Right atrium auricular region (tissue), 2 donors: ENCODE measurements around the gene HIVEP2. TPM values are rescaled to one million over a fixed set of nuclear protein-coding genes. Genes with fewer than 3 reads are reported as not detected.

Experiments used
- DNase-seq: peaks from one replicate; pipeline ENCODE4 v3.0.0-alpha.2; 2019; ENCODE audit warnings: low spot score
- H3K27ac ChIP-seq, 2 donors: fragments of 200-600 bp; sonication (generic); 1 replicate in 1 of 2; 2 replicates in 1 of 2; pipeline ENCODE4 v1.5.1; 2016 to 2019
- H3K27me3 ChIP-seq, 2 donors: fragments of 200-600 bp; sonication (generic); one replicate each; pipeline versions ENCODE4 v1.5.1 to v1.6.0; 2017 to 2019
- H3K36me3 ChIP-seq: fragments of 200-600 bp; sonication (generic); one replicate; pipeline ENCODE4 v1.5.1; 2016
- H3K4me1 ChIP-seq, 2 donors: fragments of 200-600 bp; sonication (generic); one replicate each; pipeline versions ENCODE4 v1.5.1 to v1.6.0; 2017 to 2019
- H3K4me3 ChIP-seq, 2 donors: fragments of 200-600 bp; sonication (generic); 1 replicate in 1 of 2; 2 replicates in 1 of 2; pipeline ENCODE4 v1.5.1; 2017 to 2019; ENCODE audit warnings: mild to moderate bottlenecking in 1 of 2, moderate library complexity in 1 of 2
- H3K9me3 ChIP-seq, 2 donors: fragments of 200-600 bp; sonication (generic); one replicate each; pipeline ENCODE4 v1.5.1; 2019
- total RNA-seq, 2 donors: library from RNA; depleted of rRNA; stranded (reverse); fragments of >200 nt; gene quantifications; one replicate each; pipeline ENCODE4 v1.1.0, GENCODE V29; 2016
- TF ChIP-seq, protein P1 (sequence below), 2 donors: fragments of 200-600 bp; sonication (generic); IDR thresholded peaks; one replicate each; pipeline ENCODE4 v1.5.1; 2019; ENCODE audit warnings: antibody characterized with exemption in 2 of 2

HIVEP2 gene
- total RNA-seq, 2 donors from 2014 or later, result 19.2 to 28.6 TPM

DNA sequence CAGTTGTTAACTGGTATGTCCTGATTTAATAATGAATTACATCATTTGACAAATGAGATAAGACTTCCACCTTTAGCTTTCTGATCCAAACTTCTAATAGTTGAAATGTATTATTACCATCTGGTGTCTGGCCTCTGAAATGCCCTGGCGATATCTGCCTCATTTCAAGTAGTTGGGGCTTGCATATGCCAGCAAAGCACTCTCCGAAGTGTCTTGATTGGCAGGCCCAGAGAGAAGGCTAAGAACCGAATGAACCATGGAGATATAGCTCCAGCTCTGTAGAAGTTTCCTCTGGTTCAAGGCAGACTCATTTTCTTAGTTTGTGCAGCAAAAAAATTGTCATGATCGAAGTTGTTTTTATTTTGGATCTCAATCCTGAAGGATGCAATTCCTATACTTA is 13.4 kb upstream of the HIVEP2 start:
- TF ChIP-seq, protein P1, sequence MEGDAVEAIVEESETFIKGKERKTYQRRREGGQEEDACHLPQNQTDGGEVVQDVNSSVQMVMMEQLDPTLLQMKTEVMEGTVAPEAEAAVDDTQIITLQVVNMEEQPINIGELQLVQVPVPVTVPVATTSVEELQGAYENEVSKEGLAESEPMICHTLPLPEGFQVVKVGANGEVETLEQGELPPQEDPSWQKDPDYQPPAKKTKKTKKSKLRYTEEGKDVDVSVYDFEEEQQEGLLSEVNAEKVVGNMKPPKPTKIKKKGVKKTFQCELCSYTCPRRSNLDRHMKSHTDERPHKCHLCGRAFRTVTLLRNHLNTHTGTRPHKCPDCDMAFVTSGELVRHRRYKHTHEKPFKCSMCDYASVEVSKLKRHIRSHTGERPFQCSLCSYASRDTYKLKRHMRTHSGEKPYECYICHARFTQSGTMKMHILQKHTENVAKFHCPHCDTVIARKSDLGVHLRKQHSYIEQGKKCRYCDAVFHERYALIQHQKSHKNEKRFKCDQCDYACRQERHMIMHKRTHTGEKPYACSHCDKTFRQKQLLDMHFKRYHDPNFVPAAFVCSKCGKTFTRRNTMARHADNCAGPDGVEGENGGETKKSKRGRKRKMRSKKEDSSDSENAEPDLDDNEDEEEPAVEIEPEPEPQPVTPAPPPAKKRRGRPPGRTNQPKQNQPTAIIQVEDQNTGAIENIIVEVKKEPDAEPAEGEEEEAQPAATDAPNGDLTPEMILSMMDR (IDR thresholded peaks at IDR 0.05), result no peak
- no peak for DNase-seq
- H3K36me3 ChIP-seq, result no peaks in the 10 kb centered on the region

DNA sequence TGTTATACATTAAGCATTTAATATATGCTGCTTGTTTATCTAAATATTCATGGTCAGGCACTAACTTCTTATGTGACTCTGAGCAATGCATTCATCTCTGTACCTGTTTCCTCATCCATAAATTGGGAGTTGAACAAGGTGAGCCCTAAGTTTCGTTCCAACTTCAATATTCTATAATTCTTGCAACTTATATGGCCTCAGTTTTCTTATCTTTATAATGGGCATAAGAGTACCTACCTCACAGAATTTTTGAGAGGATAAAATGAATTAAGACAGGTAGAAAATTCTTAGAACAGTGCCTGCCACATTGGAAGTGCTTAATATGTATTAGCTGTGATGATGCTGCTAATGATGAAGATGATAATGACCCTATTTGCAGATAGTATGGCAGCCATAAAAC is 11.8 kb upstream of the HIVEP2 start:
- no peak for DNase-seq
- no peaks in the 10 kb centered on the region for H3K9me3 ChIP-seq
- H3K4me1 ChIP-seq, result no peaks in the 10 kb centered on the region
- H3K27ac ChIP-seq, result no peak overlapping the region
- H3K4me3 ChIP-seq, result no peak overlapping the region
- no peaks in the 10 kb centered on the region for H3K27me3 ChIP-seq
- no peaks in the 10 kb centered on the region for H3K36me3 ChIP-seq
- TF ChIP-seq, protein P1 (IDR thresholded peaks at IDR 0.05), result no peak

More for the DNA sequence above, 13.4 kb upstream of the HIVEP2 start:
- no peaks in the 10 kb centered on the region for H3K27me3 ChIP-seq
- no peak overlapping the region for H3K4me3 ChIP-seq
- no peaks in the 10 kb centered on the region for H3K4me1 ChIP-seq
- no peaks in the 10 kb centered on the region for H3K9me3 ChIP-seq
- no peak overlapping the region for H3K27ac ChIP-seq

DNA sequence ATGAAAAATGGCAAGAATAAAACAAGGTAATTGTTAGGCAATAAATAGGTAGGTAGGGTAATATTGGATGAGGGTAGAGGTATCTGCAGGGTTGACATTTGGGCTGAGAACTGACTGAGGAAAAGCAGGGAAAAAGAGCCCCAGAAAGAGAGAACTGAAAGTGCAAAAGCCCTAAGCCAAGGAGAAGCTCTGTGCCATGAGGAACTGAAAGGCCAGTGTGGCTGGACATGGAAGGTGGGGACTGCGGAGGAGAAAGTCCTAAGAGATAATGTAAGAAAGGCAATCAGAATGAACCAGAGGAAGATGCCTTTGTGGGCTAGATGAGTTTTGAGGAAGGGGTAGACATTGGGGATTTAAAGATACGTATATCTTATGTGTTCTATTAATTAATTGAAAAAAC is 9.9 kb upstream of the HIVEP2 start:
- Histone ChIP-seq H3K27ac (no peak overlapping the region), H3K27me3 (no peaks in the 10 kb centered on the region), H3K36me3 (no peaks in the 10 kb centered on the region), H3K4me1 (no peaks in the 10 kb centered on the region), H3K9me3 (no peaks in the 10 kb centered on the region), H3K4me3 (no peak overlapping the region)
- TF ChIP-seq, protein P1 (IDR thresholded peaks at IDR 0.05), result no peak
- DNase-seq, result no peak

DNA sequence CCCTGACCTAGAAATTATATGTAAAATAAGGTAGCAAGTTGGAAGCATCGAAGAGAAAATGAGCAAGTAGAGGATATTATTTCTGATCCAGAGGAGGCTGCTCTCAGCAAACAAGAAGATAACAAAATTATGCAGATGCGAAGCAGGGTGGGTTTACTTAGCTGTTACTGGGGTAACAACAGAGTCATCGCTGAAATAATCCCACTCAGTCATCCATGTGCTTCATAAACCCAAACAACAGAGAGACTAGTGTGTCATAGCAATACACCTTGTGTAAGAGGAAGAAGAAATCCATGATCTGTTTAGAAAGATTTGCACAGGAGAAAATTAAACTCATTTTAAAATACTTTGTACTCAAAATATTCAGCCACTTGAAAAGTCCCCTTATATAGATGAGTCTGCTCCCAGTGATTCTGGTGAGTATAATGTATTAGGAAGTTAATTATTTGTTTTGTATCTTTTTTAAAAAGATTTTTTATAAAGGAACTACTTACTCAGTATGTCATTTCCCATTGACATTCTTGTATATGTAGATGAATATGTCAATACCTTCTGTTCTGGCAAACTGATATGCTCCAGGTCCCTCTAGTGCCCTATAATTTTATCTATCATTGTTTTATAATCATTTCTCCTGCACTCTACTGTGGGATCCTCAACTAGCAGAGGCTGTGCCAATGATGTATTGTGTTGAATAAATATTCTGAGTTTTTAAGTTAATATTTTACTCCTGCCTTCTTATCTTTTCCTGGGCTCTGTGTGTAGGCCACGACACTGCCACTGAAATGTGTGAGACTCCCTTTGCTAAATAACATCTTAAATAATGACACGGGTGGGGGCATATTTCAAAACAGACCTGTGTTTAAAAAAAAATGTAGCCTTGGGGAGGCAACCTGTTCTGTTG is 8.6 kb upstream of the HIVEP2 start:
- Histone ChIP-seq H3K9me3 (no peaks in the 10 kb centered on the region), H3K4me3 (no peak overlapping the region), H3K36me3 (no peaks in the 10 kb centered on the region), H3K4me1 (no peaks in the 10 kb centered on the region), H3K27me3 (no peaks in the 10 kb centered on the region), H3K27ac (no peak overlapping the region)
- no peak for DNase-seq
- TF ChIP-seq, protein P1 (IDR thresholded peaks at IDR 0.05), result no peak

DNA sequence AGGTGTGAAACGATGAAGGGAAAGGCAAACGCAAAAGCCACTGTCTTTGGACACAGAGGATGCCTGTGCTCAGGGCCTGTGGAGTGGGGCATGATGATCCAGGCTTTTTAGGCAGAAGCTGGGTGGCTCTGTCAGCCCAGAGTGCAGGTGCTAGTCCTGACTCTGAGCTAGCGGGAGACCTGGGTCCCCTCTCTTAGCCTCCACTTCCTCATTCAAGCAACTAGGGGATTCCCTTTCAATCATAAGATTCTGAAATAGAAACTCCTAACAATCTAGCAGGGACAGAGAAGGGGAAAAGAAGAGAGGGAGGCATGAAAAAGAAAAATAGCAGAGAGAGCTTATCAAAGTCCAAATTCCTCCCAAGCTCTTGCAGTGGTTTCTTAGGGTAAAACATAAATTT is 7.6 kb upstream of the HIVEP2 start:
- no peak for DNase-seq
- Histone ChIP-seq H3K27ac (no peak overlapping the region), H3K9me3 (no peaks in the 10 kb centered on the region), H3K4me3 (no peak overlapping the region), H3K36me3 (no peaks in the 10 kb centered on the region), H3K27me3 (no peaks in the 10 kb centered on the region), H3K4me1 (no peaks in the 10 kb centered on the region)
- TF ChIP-seq, protein P1 (IDR thresholded peaks at IDR 0.05), result no peak
